Measurements from ENCODE around the gene GYPE.
"Not testable (repeated sequence)": the region's sequence is repeated elsewhere in the genome, so short reads cannot be mapped to it uniquely, and the experiment has no call there.

Gene GYPE

GRCh38 chr4:143905440-143905839, at the start of gene GYPE:
TSS of gene GYPE (minus strand) at chr4:143905559. CDS start at chr4:143905507, 52 bp downstream.
- not testable (repeated sequence) for ATAC-seq

DNA sequence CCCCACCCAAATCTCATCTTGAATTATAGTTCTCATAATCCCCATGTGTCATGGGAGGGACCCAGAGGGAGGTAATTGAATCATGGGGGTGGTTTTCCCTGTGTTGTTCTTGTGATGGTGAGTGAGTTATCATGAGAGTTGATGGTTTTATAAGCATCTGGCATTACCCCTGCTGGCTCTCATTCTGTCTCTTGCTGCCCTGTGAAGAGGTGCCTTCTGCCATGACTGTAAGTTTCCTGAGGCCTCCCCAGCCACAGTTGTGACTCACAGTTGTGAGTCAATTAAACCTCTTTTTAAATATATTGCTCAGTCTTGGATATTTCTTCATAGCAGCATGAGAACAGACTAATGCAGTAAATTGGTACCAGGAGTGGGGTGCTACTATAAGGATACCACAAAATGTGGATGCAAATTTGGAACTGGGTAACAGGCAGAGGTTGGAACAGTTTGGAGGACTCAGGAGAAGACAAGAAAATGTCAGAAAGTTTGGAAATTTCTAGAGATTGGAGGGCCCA, 46.2 kb upstream of the GYPE start:
- not testable (repeated sequence) for ATAC-seq

- ATAC-seq, result not testable (repeated sequence)
Observed at GRCh38 chr4:143950967-143951366, 45.6 kb upstream of the GYPE start.

GRCh38 chr4:143950185-143950584, 44.8 kb upstream of the GYPE start:
- not testable (repeated sequence) for ATAC-seq

DNA sequence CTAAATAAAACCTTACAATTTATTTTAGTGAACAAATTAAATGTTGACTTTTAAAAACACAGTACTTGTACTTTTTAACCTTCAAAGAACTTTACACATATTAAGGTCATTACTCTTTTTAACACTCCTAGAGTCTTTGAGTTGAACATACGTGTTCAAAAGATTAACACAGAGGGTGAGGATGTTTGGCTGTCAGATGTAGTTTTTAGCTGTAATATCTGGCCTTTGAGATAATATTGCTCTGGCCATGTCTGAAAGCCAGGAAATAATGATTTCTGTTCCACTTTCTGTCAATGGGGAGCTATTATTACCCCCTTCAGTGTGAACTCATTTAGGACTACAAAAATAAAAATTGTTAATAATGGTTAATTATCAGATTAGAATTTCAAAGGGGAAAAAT, 42.1 kb upstream of the GYPE start:
- ATAC-seq, result not testable (repeated sequence)

- ATAC-seq, result not testable (repeated sequence)
Observed at GRCh38 chr4:143940708-143941107, 35.3 kb upstream of the GYPE start.

DNA sequence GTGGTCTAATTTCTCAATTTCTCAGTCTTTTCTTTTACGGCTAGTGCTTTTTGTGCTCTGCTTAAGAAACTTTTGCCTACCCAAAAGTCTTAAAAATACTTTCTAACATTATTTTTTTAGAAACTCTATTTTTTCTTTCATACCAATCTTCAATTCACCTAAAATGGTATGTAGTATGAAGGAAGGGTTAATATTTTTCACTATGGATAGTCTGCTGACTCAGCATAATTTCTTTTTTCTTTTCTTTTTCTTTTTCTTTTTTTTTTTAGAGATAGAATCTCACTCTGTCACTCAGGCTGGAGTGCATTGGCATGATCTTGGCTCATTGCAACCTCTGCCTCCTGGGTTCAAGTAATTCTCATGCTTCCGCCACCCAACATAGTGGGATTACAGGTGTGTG, 34.2 kb upstream of the GYPE start:
- ATAC-seq, result no peak

- ATAC-seq, result not testable (repeated sequence)
Observed at GRCh38 chr4:143938890-143939289, 33.5 kb upstream of the GYPE start.

DNA sequence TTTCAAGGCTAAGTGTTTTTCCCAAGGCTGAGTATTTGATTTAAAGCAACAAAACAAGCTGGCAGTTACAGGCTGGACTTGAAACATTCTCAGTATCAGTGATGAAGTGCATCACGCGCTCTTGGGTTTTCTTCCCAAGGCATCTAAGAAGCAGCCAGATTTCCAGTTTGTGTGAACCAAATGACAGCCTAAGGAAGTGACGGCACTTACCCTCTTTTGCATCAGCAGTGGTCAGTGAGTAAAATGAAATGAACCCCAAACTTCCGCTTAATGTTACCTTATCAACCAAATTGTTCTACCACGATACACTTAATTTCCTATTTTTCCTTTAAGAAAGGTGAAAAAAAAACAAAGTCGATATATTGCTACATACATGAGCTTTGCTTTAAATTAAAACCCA, 15.8 kb upstream of the GYPE start:
- no peak for ATAC-seq

DNA sequence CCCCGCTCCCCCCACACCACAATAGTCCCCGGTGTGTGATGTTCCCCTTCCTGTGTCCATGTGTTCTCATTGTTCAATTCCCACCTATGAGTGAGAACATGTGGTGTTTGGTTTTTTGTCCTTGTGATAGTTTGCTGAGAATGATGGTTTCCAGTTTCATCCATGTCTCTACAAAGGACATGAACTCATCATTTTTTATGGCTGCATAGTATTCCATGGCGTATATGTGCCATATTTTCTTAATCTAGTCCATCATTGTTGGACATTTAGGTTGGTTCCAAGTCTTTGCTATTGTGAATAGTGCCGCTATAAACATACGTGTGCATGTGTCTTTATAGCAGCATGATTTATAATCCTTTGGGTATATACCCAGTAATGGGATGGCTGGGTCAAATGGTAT, 11.1 kb upstream of the GYPE start:
- not testable (repeated sequence) for ATAC-seq

DNA sequence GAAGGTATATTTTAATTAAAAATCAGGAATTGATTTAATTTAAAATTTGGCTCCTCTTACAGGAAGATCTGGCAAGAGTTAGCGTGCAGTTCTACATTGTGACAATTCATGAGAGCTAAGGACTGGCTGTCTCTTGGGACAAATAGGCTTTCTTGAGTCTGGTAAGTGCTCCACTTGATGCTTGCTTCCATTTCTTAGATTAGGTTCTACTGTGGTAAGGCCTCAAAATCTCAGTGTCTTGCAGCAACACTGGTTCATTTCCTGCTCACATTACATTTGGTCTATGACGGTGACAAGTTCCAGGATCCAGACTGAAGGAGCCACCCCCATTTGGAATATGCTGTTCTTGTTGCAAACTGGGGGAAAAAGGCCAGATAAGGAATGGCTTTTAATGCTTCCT, 7.1 kb upstream of the GYPE start:
- ATAC-seq, result not testable (repeated sequence)

GRCh38 chr4:143911528-143912417, 6.4 kb upstream of the GYPE start:
- peak; percentile 59 to 75 for ATAC-seq

DNA sequence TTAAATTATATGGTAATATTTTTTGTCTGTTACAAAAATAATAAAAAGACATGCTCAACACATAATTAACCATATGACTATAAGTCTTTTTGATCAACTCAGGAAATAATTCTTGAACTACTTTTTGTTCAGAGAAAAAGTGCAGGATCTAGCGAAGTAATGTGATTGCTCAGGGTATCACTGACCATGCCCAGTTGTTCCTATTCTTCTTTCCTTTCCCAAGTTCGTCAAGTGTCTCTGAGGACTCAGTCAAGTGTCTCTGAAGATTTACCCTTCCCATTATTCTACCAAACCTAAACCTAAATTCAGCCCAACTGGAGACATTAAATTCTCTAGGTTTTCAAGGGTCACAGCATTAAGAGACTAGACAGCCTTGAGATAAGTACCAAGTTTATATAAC, 5.5 kb upstream of the GYPE start:
- ATAC-seq, result not testable (repeated sequence)

GRCh38 chr4:143907811-143908210, 2.5 kb upstream of the GYPE start:
- peak in 1 of 2 donors; percentile 33 for ATAC-seq

GRCh38 chr4:143904431-143904830, 928 bp downstream of the GYPE start:
- ATAC-seq, result not testable (repeated sequence)

DNA sequence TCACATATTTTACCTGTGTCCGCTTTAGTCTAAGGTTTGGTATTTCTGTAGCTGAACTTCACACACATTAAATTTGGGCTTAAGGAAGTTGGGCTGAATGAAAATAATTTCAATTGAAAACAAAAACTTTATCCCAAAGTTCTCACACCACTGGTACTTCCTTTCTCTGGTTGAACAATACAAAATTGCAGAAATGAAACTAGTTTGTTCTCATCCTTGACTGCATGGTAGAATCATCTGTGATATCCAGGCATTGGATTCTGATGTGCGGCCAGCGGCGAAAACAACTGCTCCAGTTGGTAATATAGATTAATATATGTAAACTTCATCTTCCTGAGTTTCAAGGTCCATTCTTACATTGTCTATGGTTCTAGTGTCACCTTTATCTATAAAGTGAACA, 15.0 kb downstream of the GYPE start:
- ATAC-seq, result not testable (repeated sequence)

DNA sequence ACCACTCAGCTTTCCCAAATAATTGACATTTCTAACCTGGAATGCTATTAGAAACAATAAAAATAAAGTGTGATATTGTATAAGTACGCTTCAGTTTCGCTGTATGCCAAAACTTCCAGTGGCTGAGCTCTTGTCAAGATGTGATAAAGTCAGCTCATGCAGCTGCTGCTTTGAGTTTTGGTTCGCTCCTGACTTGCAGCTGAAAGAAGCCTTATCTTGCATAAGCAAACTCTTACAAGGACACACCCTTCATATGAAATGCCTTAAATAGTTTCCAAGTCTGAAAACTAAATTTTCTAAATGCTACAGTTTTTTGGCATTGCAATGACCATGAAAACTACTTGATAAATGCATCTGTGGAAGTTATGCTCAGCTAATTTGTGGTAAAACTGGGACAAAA, 17.2 kb downstream of the GYPE start:
- ATAC-seq, result not testable (repeated sequence)

GRCh38 chr4:143884965-143885364, 20.4 kb downstream of the GYPE start:
- not testable (repeated sequence) for ATAC-seq

DNA sequence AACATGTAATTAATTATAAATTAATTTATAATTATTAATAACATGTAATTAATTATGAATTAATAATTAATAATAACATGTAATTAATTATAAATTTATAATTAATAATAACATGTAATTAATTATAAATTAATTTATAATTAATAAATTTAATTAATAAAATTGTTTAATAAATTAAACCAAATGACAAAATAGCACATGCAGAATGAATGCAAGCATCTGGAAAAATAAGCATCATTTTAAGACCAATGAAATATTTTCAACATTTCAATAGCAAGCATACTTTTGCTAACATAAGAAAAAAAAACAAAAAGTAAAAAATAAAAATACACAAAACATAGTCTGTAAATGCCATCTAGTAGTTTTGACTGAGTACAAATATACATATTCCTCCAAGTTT, 21.8 kb downstream of the GYPE start:
- ATAC-seq, result no peak

GRCh38 chr4:143882892-143883291, 22.5 kb downstream of the GYPE start:
- no peak for ATAC-seq

DNA sequence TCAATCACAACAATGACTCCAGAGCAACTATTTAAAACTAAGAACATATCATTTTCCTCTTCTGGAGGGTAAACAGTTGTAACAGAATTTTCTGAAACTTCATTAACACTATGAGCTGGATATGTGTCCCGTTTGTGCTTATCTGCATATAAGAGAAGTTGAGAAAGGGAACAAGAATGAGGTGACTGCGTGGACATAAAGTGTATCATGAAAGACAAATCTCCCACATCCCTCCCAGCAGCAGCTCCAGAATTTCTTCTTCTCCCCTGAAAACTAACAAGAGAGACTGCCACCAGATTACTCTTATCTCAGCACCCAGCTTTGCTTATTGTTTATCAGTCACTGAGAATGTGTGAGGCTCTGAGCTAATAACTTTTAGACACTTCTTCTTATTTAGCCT, 25.8 kb downstream of the GYPE start:
- ATAC-seq, result not testable (repeated sequence)

DNA sequence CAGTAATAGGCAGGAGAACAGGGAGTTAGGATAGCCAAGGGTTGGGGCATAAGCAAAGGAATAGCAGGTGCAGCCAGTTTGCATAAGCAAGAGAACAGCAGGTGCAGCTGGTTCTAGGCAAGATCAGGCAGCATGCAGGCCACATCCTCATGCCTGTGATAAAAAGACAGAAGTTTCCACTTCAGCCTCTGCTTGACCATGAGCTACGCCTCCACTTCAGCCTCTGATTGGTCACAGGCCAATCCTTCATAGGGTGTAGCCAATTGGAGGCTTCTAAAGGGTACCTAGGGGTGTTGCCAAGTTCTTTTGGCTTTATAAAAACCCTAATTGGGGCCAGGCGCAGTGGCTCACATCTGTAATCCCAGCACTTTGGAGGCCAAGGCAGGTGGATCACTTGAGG, 30.0 kb downstream of the GYPE start:
- not testable (repeated sequence) for ATAC-seq

DNA sequence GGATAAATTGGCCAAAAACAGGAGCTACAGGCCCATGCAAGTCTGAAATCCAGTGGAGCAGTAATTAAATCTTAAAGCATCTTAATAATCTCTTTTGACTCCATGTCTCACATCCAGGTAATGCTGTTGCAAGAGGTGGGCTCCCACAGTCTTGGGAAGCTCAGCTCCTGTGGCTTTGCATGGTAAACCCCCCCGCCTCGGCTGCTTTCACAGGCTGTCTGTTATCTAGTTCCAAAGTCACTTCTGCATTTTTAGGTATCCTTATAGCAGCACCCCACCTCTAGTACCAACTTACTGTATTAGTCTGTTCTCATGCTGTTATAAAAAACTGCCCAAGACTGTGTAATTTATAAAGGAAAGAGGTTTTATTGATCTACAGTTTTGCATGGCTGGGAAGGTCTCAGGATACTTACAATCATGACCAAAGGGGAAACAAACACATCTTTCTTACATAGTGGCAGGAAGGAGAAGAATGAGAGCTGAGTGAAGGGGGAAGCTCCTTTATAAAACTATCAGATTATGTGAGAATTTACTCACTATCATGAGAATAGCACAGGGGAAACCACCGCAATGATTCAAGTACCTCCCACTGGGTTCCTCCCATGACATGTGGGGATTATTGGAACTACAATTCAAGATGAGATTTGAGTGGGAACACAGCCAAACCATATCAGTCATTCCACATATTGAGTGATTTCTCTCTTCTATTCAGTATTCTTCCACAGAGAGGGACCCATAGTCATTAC, 34.7 kb downstream of the GYPE start:
- not testable (repeated sequence) for ATAC-seq

Data from activated CD4-positive, CD25-positive, alpha-beta regulatory T cell treated with anti-CD3 and anti-CD28 coated beads, Interleukin-2, amount 50 U/mL, for 24 hours (primary cell).